Fibroblast of lung (primary cell): ENCODE data around the gene PCDHB10. TPM values are rescaled to one million over a fixed set of nuclear protein-coding genes. Genes with fewer than 3 reads are reported as not detected.
"Not testable (repeated sequence)": the region's sequence is repeated elsewhere in the genome, so short reads cannot be mapped to it uniquely, and the experiment has no call there.

Experiments used
- DNase-seq, 2 donors: peaks; one replicate each; pipeline versions ENCODE4 v3.0.0 to v3.0.0-alpha.2; 2010; ENCODE audit warnings: low read depth in 2 of 2
- H2AFZ ChIP-seq: 2 replicates; pipeline ENCODE4 v1.5.1; 2012; ENCODE audit warnings: low read length, control low read depth, inconsistent platforms
- H3K27ac ChIP-seq: 2 replicates; pipeline ENCODE4 v1.5.1; 2011; ENCODE audit warnings: low read length, control low read depth; ENCODE audit not compliant: insufficient read depth
- H3K27me3 ChIP-seq: 2 replicates; pipeline ENCODE4 v1.5.1; 2011; ENCODE audit warnings: mild to moderate bottlenecking, low read length; ENCODE audit not compliant: control insufficient read depth, insufficient read depth
- H3K36me3 ChIP-seq: 2 replicates; pipeline ENCODE4 v1.5.1; 2011; ENCODE audit warnings: low read length; ENCODE audit not compliant: control insufficient read depth, insufficient read depth
- H3K4me1 ChIP-seq: 2 replicates; pipeline ENCODE4 v1.5.1; 2011; ENCODE audit warnings: low read length; ENCODE audit not compliant: control insufficient read depth, insufficient read depth; ENCODE audit errors: extremely low read depth
- H3K4me2 ChIP-seq: 2 replicates; pipeline ENCODE4 v1.5.1; 2011; ENCODE audit warnings: low read length, control low read depth; ENCODE audit not compliant: insufficient read depth; ENCODE audit errors: extremely low read depth
- H3K4me3 ChIP-seq, 4 experiments: fragments of 200-600 bp in 1 of 4; sonication (generic) in 1 of 4; replicated peaks in 1 of 4; 2 replicates each; pipeline ENCODE4 v1.5.1; 2011 to 2016; ENCODE audit warnings: low read length in 4 of 4, low read depth in 3 of 4, mild to moderate bottlenecking in 3 of 4, control low read depth in 2 of 4, inconsistent platforms in 1 of 4, mixed read lengths in 1 of 4; ENCODE audit not compliant: insufficient read depth in 1 of 4; ENCODE audit errors: control extremely low read depth in 1 of 4
- H3K79me2 ChIP-seq: 2 replicates; pipeline ENCODE4 v1.5.1; 2012; ENCODE audit warnings: mild to moderate bottlenecking, low read length, inconsistent platforms; ENCODE audit not compliant: control insufficient read depth, insufficient read depth
- H3K9ac ChIP-seq: 2 replicates; pipeline ENCODE4 v1.5.1; 2011; ENCODE audit warnings: mild to moderate bottlenecking, low read length, control low read depth; ENCODE audit not compliant: insufficient read depth
- H3K9me3 ChIP-seq: 2 replicates; pipeline ENCODE4 v1.5.1; 2012; ENCODE audit warnings: low read depth, low read length; ENCODE audit not compliant: control insufficient read depth, insufficient read depth
- H4K20me1 ChIP-seq: 2 replicates; pipeline ENCODE4 v1.5.1; 2011; ENCODE audit warnings: low read length; ENCODE audit not compliant: control insufficient read depth, insufficient read depth; ENCODE audit errors: extremely low read depth
- CTCF ChIP-seq, 2 donors: IDR thresholded peaks in 1 of 2; conservative IDR thresholded peaks in 1 of 2; 1 replicate in 1 of 2; 2 replicates in 1 of 2; pipeline ENCODE4 v1.5.1; 2011 to 2012; ENCODE audit warnings: low read length in 2 of 2, control low read depth in 1 of 2, inconsistent platforms in 1 of 2, low read depth in 1 of 2, mild to moderate bottlenecking in 1 of 2
- EZH2 ChIP-seq: IDR thresholded peaks from 2 replicates; pipeline ENCODE4 v1.5.1; 2012; ENCODE audit warnings: low read length, control low read depth, mild to moderate bottlenecking; ENCODE audit errors: missing control alignments
- polyA plus RNA-seq, 2 donors: library from polyadenylated mRNA; depleted of rRNA in 1 of 2; stranded (reverse) in 1 of 2; unstranded in 1 of 2; fragments of >200 nt; gene quantifications; 2 replicates each; pipeline ENCODE4 v1.2.1, GENCODE V29; 2011 to 2012; ENCODE audit warnings: missing spikeins in 1 of 2
- total RNA-seq: library from RNA; depleted of rRNA; stranded (reverse); fragments of >200 nt; gene quantifications from 2 replicates; pipeline ENCODE4 v1.2.1, GENCODE V29; 2014

PCDHB10 gene
- total and polyA plus RNA-seq, 2 donors (not counting 1 experiment from before 2014, with no cell fraction given): 0.78 to 2.0 TPM

- Histone ChIP-seq H3K4me1 (no peaks in the 10 kb centered on the region), H4K20me1 (no peaks in the 10 kb centered on the region), H3K27ac (no peak within 1 kb of the TSS), H3K27me3 (no peaks in the 10 kb centered on the region), H3K36me3 (no peaks in the 10 kb centered on the region), H3K79me2 (no peaks in the 10 kb centered on the region), H3K4me3 (no peak within 1 kb of the TSS), H3K4me2 (no peak within 1 kb of the TSS), H3K9me3 (no peaks in the 10 kb centered on the region), H2AFZ (no peak within 1 kb of the TSS), H3K9ac (no peak within 1 kb of the TSS)
- TF ChIP-seq CTCF (conservative IDR thresholded peaks at IDR 0.05 in 1 of 2, IDR thresholded peaks at IDR 0.05 in 1 of 2; ENCODE audit: low read depth in 1 of 2, low read length in 2 of 2): no peak
- TF ChIP-seq EZH2: no peak
- DNase-seq: no peak
Measured at GRCh38 chr5:141208478-141208877, 16.3 kb downstream of the PCDHB10 start, which contains the start of gene PCDHB12. TSS of gene PCDHB12 (plus strand) at chr5:141208719. CDS start at chr5:141208908, 189 bp downstream.

GRCh38 chr5:141210281-141210680 lies 18.1 kb downstream of the PCDHB10 start:
- H3K4me3 ChIP-seq, H3K9ac ChIP-seq, H3K27ac ChIP-seq, H3K27me3 ChIP-seq, H3K4me2 ChIP-seq, H3K79me2 ChIP-seq, H3K4me1 ChIP-seq, H2AFZ ChIP-seq, H3K36me3 ChIP-seq, H3K9me3 ChIP-seq, H4K20me1 ChIP-seq, DNase-seq: not testable (repeated sequence)

- not testable (repeated sequence) for H3K27ac ChIP-seq, H3K4me3 ChIP-seq, H3K9me3 ChIP-seq, H3K9ac ChIP-seq, H3K4me2 ChIP-seq, H2AFZ ChIP-seq, H3K36me3 ChIP-seq, H4K20me1 ChIP-seq, H3K79me2 ChIP-seq, DNase-seq, H3K4me1 ChIP-seq, H3K27me3 ChIP-seq
Measured at GRCh38 chr5:141210849-141211248, 18.7 kb downstream of the PCDHB10 start.

GRCh38 chr5:141213656-141214339 lies 21.6 kb downstream of the PCDHB10 start, which contains the start of gene PCDHB13:
TSS of gene PCDHB13 (plus strand) at chr5:141213919. CDS start at chr5:141214124, 205 bp downstream.
- not testable (repeated sequence) for H3K4me1 ChIP-seq, H3K27ac ChIP-seq, H3K36me3 ChIP-seq, H4K20me1 ChIP-seq, H3K9me3 ChIP-seq, H3K4me2 ChIP-seq, H3K79me2 ChIP-seq, H3K9ac ChIP-seq, H3K27me3 ChIP-seq, H2AFZ ChIP-seq, H3K4me3 ChIP-seq
- DNase-seq: peak; percentile 10 to 21

GRCh38 chr5:141214583-141214982 lies 22.4 kb downstream of the PCDHB10 start:
- H3K9me3 ChIP-seq, H3K9ac ChIP-seq, H3K36me3 ChIP-seq, H2AFZ ChIP-seq, H3K79me2 ChIP-seq, DNase-seq, H3K4me1 ChIP-seq, H3K4me2 ChIP-seq, H3K27ac ChIP-seq, H3K27me3 ChIP-seq, H3K4me3 ChIP-seq, H4K20me1 ChIP-seq: not testable (repeated sequence)

- not testable (repeated sequence) for H3K4me3 ChIP-seq, H2AFZ ChIP-seq, H3K36me3 ChIP-seq, H4K20me1 ChIP-seq, H3K27me3 ChIP-seq, DNase-seq, H3K4me2 ChIP-seq, H3K4me1 ChIP-seq, H3K9ac ChIP-seq, H3K9me3 ChIP-seq, H3K79me2 ChIP-seq, H3K27ac ChIP-seq
Measured at GRCh38 chr5:141215504-141215903, 23.4 kb downstream of the PCDHB10 start.
